HepG2 (cell line): ENCODE results near the gene CEP164. TPM values are rescaled to one million over a fixed set of nuclear protein-coding genes. Genes with fewer than 3 reads are reported as not detected.

Source experiments
- polyA plus RNA-seq, 8 experiments: library from polyadenylated mRNA; depleted of rRNA in 3 of 8; stranded (reverse) in 7 of 8; unstranded in 1 of 8; fragments of >200 nt; fragmentation: Illumina TruSeq in 4 of 8; extraction: Trizol in 4 of 8; gene quantifications; 2 replicates each; pipeline versions ENCODE4 v1.2.1 to v1.2.3, GENCODE V29; 2011 to 2016; ENCODE audit warnings: low read depth in 4 of 8, missing spikeins in 1 of 8, mixed read lengths in 1 of 8; ENCODE audit not compliant: insufficient read depth in 1 of 8
- total RNA-seq, 5 experiments: library from RNA; depleted of rRNA; stranded (reverse); fragments of >200 nt; fragmentation: Illumina TruSeq; extraction: Trizol; gene quantifications; 2 replicates each; pipeline ENCODE4 v1.2.3, GENCODE V29; 2016; ENCODE audit warnings: low read depth in 1 of 5
- TF ChIP-seq, protein P1 (sequence below): sonication (generic); formaldehyde crosslinking; IDR thresholded peaks from 2 replicates; pipeline ENCODE4 v1.4.0; 2020; ENCODE audit warnings: low read depth, missing genetic modification reagents
- TF ChIP-seq, protein P2 (sequence below): sonication (generic); formaldehyde crosslinking; IDR thresholded peaks from 2 replicates; pipeline ENCODE4 v1.5.0; 2020; ENCODE audit warnings: missing genetic modification reagents
- TF ChIP-seq, protein P3 (sequence below): sonication (generic); formaldehyde crosslinking; IDR thresholded peaks from 2 replicates; pipeline ENCODE4 v1.4.0; 2020; ENCODE audit warnings: missing genetic modification reagents, mild to moderate bottlenecking, borderline replicate concordance

Gene CEP164
- total and polyA plus RNA-seq, 2 of the 13 experiments (the other 11 are each of a cell fraction or from before 2014, with no cell fraction given), result 11.4 to 15.2 TPM

- TF ChIP-seq, protein P1, sequence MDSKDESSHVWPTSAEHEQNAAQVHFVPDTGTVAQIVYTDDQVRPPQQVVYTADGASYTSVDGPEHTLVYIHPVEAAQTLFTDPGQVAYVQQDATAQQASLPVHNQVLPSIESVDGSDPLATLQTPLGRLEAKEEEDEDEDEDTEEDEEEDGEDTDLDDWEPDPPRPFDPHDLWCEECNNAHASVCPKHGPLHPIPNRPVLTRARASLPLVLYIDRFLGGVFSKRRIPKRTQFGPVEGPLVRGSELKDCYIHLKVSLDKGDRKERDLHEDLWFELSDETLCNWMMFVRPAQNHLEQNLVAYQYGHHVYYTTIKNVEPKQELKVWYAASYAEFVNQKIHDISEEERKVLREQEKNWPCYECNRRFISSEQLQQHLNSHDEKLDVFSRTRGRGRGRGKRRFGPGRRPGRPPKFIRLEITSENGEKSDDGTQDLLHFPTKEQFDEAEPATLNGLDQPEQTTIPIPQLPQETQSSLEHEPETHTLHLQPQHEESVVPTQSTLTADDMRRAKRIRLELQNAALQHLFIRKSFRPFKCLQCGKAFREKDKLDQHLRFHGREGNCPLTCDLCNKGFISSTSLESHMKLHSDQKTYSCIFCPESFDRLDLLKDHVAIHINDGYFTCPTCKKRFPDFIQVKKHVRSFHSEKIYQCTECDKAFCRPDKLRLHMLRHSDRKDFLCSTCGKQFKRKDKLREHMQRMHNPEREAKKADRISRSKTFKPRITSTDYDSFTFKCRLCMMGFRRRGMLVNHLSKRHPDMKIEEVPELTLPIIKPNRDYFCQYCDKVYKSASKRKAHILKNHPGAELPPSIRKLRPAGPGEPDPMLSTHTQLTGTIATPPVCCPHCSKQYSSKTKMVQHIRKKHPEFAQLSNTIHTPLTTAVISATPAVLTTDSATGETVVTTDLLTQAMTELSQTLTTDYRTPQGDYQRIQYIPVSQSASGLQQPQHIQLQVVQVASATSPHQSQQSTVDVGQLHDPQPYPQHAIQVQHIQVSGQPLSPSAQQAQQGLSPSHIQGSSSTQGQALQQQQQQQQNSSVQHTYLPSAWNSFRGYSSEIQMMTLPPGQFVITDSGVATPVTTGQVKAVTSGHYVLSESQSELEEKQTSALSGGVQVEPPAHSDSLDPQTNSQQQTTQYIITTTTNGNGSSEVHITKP (CRISPR knock-in tag), result no peak
- TF ChIP-seq, protein P2, sequence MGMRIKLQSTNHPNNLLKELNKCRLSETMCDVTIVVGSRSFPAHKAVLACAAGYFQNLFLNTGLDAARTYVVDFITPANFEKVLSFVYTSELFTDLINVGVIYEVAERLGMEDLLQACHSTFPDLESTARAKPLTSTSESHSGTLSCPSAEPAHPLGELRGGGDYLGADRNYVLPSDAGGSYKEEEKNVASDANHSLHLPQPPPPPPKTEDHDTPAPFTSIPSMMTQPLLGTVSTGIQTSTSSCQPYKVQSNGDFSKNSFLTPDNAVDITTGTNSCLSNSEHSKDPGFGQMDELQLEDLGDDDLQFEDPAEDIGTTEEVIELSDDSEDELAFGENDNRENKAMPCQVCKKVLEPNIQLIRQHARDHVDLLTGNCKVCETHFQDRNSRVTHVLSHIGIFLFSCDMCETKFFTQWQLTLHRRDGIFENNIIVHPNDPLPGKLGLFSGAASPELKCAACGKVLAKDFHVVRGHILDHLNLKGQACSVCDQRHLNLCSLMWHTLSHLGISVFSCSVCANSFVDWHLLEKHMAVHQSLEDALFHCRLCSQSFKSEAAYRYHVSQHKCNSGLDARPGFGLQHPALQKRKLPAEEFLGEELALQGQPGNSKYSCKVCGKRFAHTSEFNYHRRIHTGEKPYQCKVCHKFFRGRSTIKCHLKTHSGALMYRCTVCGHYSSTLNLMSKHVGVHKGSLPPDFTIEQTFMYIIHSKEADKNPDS (CRISPR knock-in tag), result no peak
- TF ChIP-seq, protein P3, sequence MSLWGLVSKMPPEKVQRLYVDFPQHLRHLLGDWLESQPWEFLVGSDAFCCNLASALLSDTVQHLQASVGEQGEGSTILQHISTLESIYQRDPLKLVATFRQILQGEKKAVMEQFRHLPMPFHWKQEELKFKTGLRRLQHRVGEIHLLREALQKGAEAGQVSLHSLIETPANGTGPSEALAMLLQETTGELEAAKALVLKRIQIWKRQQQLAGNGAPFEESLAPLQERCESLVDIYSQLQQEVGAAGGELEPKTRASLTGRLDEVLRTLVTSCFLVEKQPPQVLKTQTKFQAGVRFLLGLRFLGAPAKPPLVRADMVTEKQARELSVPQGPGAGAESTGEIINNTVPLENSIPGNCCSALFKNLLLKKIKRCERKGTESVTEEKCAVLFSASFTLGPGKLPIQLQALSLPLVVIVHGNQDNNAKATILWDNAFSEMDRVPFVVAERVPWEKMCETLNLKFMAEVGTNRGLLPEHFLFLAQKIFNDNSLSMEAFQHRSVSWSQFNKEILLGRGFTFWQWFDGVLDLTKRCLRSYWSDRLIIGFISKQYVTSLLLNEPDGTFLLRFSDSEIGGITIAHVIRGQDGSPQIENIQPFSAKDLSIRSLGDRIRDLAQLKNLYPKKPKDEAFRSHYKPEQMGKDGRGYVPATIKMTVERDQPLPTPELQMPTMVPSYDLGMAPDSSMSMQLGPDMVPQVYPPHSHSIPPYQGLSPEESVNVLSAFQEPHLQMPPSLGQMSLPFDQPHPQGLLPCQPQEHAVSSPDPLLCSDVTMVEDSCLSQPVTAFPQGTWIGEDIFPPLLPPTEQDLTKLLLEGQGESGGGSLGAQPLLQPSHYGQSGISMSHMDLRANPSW (CRISPR knock-in tag), result no peak
Observed at GRCh38 chr11:117412653-117413275, 85.1 kb downstream of the CEP164 start (continued).
